Ascending aorta (tissue), 2 donors: ENCODE measurements around the gene ENOX2. TPM values are rescaled to one million over a fixed set of nuclear protein-coding genes. Genes with fewer than 3 reads are reported as not detected.

Experiments used
- DNase-seq, 2 donors: peaks; one replicate each; pipeline ENCODE4 v3.0.0-alpha.2; 2019; ENCODE audit warnings: low spot score in 2 of 2
- H3K27ac ChIP-seq, 2 donors: fragments of 200-600 bp; sonication (generic); one replicate each; pipeline ENCODE4 v1.5.1; 2016 to 2017; ENCODE audit warnings: mild to moderate bottlenecking in 1 of 2
- H3K27me3 ChIP-seq: fragments of 200-600 bp; sonication (generic); one replicate; pipeline ENCODE4 v1.5.1; 2017
- H3K36me3 ChIP-seq, 2 donors: fragments of 200-600 bp; sonication (generic); one replicate each; pipeline ENCODE4 v1.5.1; 2016
- H3K4me1 ChIP-seq, 2 donors: fragments of 200-600 bp; sonication (generic); one replicate each; pipeline ENCODE4 v1.5.1; 2016 to 2017; ENCODE audit warnings: mild to moderate bottlenecking in 1 of 2
- H3K4me3 ChIP-seq, 2 donors: fragments of 200-600 bp; sonication (generic); one replicate each; pipeline ENCODE4 v1.5.1; 2016 to 2017; ENCODE audit warnings: mild to moderate bottlenecking in 1 of 2
- H3K9me3 ChIP-seq, 2 donors: fragments of 200-600 bp; sonication (generic); one replicate each; pipeline ENCODE4 v1.5.1; 2016
- intact Hi-C: fragments of 100-400 bp; cut with DNase I; formaldehyde crosslinking; loops from one replicate; pipeline ENCODE4 v1.15.1; 2023
- total RNA-seq: library from RNA; depleted of rRNA; stranded (reverse); fragments of >200 nt; gene quantifications from one replicate; pipeline ENCODE4 v1.1.0, GENCODE V29; 2016
- TF ChIP-seq, protein P1 (sequence below), 3 experiments: fragments of 200-600 bp in 2 of 3; fragments of 450-650 bp in 1 of 3; sonication (generic) in 2 of 3; IDR thresholded peaks; one replicate each; pipeline ENCODE4 v1.5.1; 2016 to 2019; ENCODE audit warnings: antibody characterized with exemption in 3 of 3, mild to moderate bottlenecking in 1 of 3, moderate library complexity in 1 of 3

The ENOX2 gene
- total RNA-seq, 1 donor from 2014 or later = 2.0 TPM

DNA sequence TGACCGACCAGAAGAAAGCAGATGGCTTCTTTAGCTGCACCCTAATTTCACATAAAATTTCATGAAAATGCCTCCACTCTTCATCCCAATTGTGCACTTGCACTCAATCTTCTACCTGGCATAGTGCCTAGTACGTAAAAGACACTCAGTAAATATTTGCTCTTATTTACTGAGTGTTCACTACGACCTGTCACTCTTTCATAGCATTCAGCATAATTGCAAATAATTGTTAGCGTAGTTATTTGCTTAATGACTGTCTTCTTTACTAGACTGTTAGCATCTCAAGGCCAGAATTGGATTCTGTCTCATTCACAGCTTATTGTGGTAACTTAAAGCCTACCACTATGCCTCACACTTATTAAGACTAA lies 130.2 kb downstream of the ENOX2 start:
- no peaks in the 10 kb centered on the region for H3K4me1 ChIP-seq
- H3K9me3 ChIP-seq = no peaks in the 10 kb centered on the region
- no peak for DNase-seq
- H3K27me3 ChIP-seq = no peaks in the 10 kb centered on the region
- no peaks in the 10 kb centered on the region for H3K36me3 ChIP-seq
- no peak overlapping the region for H3K4me3 ChIP-seq
- intact Hi-C loops = no loop called here
- TF ChIP-seq, protein P1, sequence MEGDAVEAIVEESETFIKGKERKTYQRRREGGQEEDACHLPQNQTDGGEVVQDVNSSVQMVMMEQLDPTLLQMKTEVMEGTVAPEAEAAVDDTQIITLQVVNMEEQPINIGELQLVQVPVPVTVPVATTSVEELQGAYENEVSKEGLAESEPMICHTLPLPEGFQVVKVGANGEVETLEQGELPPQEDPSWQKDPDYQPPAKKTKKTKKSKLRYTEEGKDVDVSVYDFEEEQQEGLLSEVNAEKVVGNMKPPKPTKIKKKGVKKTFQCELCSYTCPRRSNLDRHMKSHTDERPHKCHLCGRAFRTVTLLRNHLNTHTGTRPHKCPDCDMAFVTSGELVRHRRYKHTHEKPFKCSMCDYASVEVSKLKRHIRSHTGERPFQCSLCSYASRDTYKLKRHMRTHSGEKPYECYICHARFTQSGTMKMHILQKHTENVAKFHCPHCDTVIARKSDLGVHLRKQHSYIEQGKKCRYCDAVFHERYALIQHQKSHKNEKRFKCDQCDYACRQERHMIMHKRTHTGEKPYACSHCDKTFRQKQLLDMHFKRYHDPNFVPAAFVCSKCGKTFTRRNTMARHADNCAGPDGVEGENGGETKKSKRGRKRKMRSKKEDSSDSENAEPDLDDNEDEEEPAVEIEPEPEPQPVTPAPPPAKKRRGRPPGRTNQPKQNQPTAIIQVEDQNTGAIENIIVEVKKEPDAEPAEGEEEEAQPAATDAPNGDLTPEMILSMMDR (IDR thresholded peaks at IDR 0.05) = no peak
- no peak overlapping the region for H3K27ac ChIP-seq

DNA sequence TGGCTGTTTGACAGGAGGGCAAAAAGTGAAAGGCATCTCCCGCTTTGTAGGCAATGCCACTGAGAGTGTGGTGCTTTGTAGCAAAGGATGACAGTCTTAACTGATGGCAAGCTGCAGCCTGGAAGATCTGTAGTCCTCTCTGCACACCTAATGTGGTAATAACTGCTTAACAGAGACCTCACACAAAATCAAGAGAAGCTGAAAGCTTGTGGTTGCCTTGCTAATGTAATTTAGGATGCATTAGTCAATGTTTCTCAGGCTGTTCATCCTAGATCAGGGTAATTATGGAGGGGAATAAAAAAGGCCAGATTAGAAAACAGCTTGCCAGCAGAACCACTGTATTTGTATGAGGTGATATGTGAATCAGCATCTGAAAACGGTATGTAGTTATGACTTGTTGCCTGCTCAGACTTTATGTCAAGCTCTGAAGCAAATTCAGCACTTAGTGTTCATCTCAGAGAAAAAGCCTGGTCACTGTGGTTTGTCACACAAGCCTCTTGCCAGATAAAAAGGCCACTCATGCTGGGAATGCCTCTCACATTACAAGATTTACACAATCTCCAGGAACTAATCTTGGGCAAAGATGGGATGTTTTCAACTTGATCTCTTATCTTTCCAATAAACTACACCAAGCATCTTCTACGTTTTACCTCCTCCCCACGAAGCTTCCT lies 130.8 kb downstream of the ENOX2 start:
- no peaks in the 10 kb centered on the region for H3K27me3 ChIP-seq
- DNase-seq = no peak
- H3K9me3 ChIP-seq = no peaks in the 10 kb centered on the region
- TF ChIP-seq, protein P1 (IDR thresholded peaks at IDR 0.05) = no peak
- intact Hi-C loops = no loop called here
- no peaks in the 10 kb centered on the region for H3K4me1 ChIP-seq
- H3K4me3 ChIP-seq = no peak overlapping the region
- H3K36me3 ChIP-seq = no peaks in the 10 kb centered on the region
- no peak overlapping the region for H3K27ac ChIP-seq

DNA sequence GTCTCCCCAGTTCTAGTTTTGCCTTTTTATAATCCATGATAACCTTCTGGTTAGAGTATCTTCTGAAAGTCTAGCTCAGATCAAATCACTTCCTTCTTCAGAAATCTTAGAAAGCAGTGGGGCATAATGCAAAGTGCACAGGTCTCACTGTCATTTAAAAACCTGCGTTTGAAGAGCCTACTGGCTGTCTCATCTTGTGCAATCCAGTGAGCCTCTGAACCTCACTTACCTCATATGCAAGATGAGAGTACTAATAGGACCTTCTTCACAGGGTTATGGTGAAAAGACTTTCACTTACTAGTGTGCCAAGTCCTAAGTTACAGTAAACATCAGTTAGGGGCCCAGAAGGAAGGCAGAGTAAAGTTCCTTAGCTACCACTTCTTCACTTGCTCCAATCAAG lies 131.4 kb downstream of the ENOX2 start:
- no peaks in the 10 kb centered on the region for H3K4me1 ChIP-seq
- no peak for DNase-seq
- H3K4me3 ChIP-seq = no peak overlapping the region
- no peak overlapping the region for H3K27ac ChIP-seq
- no peaks in the 10 kb centered on the region for H3K9me3 ChIP-seq
- TF ChIP-seq, protein P1 (IDR thresholded peaks at IDR 0.05) = no peak
- H3K36me3 ChIP-seq = no peaks in the 10 kb centered on the region
- intact Hi-C loops = no loop called here
- no peaks in the 10 kb centered on the region for H3K27me3 ChIP-seq

DNA sequence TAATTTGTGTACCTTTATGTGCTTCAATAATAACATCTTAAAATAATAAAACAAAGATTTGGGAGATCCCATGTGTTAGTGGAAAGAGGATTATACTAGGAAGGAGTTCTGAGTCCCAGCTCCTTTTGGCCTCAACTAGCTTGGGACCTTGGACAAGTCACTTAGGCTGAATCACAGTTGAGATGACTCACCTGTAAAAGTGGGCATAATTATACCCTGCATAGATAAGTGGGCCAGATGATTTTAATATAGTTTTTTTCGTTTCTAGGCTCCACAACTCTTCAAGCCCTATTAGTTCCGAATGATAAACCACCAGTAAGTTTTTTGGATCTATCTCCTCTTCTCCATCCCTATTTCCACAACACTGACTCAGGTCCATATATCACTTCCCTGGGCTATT lies 131.8 kb downstream of the ENOX2 start:
- no peaks in the 10 kb centered on the region for H3K36me3 ChIP-seq
- no peak overlapping the region for H3K27ac ChIP-seq
- TF ChIP-seq, protein P1 (IDR thresholded peaks at IDR 0.05) = no peak
- no peaks in the 10 kb centered on the region for H3K9me3 ChIP-seq
- no peak overlapping the region for H3K4me3 ChIP-seq
- H3K4me1 ChIP-seq = no peaks in the 10 kb centered on the region
- intact Hi-C loops = no loop called here
- no peak for DNase-seq
- H3K27me3 ChIP-seq = no peaks in the 10 kb centered on the region

DNA sequence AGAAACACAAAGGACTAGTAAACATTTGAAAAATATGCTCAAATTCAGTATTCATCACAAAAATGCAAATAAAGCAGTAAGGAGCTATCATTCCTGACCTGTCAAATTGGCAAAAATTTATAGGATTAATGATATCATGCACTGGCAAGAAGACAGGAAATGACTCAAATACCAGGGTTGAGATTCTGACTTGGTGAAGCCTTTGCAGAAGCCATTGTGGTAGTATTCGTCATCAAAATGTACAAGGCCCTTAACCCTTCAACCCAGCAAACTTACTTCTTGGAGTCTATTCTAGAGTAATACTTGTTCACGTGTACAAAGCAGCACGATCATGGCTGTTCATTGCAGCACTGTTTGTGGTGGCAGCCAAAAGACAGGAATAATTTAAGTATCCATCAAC lies 132.4 kb downstream of the ENOX2 start:
- intact Hi-C loops = no loop called here
- Histone ChIP-seq H3K27ac (no peak overlapping the region), H3K27me3 (no peaks in the 10 kb centered on the region), H3K36me3 (no peaks in the 10 kb centered on the region), H3K9me3 (no peaks in the 10 kb centered on the region), H3K4me3 (no peak overlapping the region), H3K4me1 (no peaks in the 10 kb centered on the region)
- TF ChIP-seq, protein P1 (IDR thresholded peaks at IDR 0.05) = no peak
- DNase-seq = no peak

DNA sequence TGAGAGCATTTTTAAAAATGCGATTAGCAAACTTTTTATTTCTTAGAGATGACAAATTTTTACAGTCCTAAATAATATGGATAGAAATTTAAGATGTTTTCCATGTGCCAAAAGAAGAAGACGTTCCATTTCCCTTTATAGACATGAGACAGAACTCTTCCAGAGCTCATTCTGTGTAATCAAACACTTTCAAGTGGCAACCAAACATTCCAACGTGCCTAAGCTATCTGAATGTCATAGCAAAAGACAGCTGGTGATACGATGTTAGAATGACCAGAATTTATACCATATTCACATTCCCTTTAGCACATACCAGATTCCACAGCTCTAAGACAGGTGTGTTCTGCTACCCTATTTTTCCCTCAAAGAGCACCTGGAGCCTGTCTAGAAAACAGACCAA lies 133.2 kb downstream of the ENOX2 start:
- no peaks in the 10 kb centered on the region for H3K9me3 ChIP-seq
- intact Hi-C loops = no loop called here
- H3K27ac ChIP-seq = no peak overlapping the region
- no peaks in the 10 kb centered on the region for H3K36me3 ChIP-seq
- TF ChIP-seq, protein P1 (IDR thresholded peaks at IDR 0.05) = no peak
- no peaks in the 10 kb centered on the region for H3K4me1 ChIP-seq
- no peaks in the 10 kb centered on the region for H3K27me3 ChIP-seq
- DNase-seq = no peak
- H3K4me3 ChIP-seq = no peak overlapping the region
